ENCODE data around the gene RPS6KL1.

GRCh38 chr14:74890262-74890661, 32.8 kb downstream of the RPS6KL1 start:
- TF ChIP-seq POLR2A (IDR thresholded peaks at IDR 0.05; ENCODE audit: low read depth, low read length): no peak
- no peak for TF ChIP-seq POLR2AphosphoS5 (IDR thresholded peaks at IDR 0.05; ENCODE audit: low read depth, low read length)
- TF ChIP-seq SPI1 (IDR thresholded peaks at IDR 0.05; ENCODE audit: low read depth, low read length): no peak
- no peak for TF ChIP-seq PAX5 (IDR thresholded peaks at IDR 0.05; ENCODE audit: insufficient read depth, low read length, severe bottlenecking)
- no peak for TF ChIP-seq TAF1 (IDR thresholded peaks at IDR 0.05; ENCODE audit: low read depth, low read length)

All from GM12891 (cell line).